Measurements from ENCODE around the gene SCN9A. TPM values are rescaled to one million over a fixed set of nuclear protein-coding genes. Genes with fewer than 3 reads are reported as not detected.

The SCN9A gene
- total RNA-seq, 6 donors from 2014 or later = 5.8 to 24.1 (median 9.8) TPM

- Histone ChIP-seq H3K27me3 (no peaks in the 10 kb centered on the region), H3K27ac (no peak overlapping the region), H3K4me1 (no peaks in the 10 kb centered on the region), H3K4me3 (no peak overlapping the region), H3K36me3 (peaks cover 0 to 7% (median 0%) of the 10 kb centered on the region in 4 donors), H3K9me3 (no peaks in the 10 kb centered on the region)
- DNase-seq = no peak
- ATAC-seq (ENCODE audit: low FRiP score in 2 of 2) = no peak
- WGBS, 2 donors = 75 to 80% methylated on average over 3 of the region's 3 CpGs
- no peak for TF ChIP-seq EP300 (IDR thresholded peaks at IDR 0.05)
- TF ChIP-seq, protein P1, sequence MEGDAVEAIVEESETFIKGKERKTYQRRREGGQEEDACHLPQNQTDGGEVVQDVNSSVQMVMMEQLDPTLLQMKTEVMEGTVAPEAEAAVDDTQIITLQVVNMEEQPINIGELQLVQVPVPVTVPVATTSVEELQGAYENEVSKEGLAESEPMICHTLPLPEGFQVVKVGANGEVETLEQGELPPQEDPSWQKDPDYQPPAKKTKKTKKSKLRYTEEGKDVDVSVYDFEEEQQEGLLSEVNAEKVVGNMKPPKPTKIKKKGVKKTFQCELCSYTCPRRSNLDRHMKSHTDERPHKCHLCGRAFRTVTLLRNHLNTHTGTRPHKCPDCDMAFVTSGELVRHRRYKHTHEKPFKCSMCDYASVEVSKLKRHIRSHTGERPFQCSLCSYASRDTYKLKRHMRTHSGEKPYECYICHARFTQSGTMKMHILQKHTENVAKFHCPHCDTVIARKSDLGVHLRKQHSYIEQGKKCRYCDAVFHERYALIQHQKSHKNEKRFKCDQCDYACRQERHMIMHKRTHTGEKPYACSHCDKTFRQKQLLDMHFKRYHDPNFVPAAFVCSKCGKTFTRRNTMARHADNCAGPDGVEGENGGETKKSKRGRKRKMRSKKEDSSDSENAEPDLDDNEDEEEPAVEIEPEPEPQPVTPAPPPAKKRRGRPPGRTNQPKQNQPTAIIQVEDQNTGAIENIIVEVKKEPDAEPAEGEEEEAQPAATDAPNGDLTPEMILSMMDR (IDR thresholded peaks at IDR 0.05) = no peak
- no peak for TF ChIP-seq POLR2A (IDR thresholded peaks at IDR 0.05)
- TF ChIP-seq POLR2AphosphoS5 (IDR thresholded peaks at IDR 0.05) = no peak
Observed at GRCh38 chr2:166406374-166406773, 30.6 kb upstream of the SCN9A start.

DNA sequence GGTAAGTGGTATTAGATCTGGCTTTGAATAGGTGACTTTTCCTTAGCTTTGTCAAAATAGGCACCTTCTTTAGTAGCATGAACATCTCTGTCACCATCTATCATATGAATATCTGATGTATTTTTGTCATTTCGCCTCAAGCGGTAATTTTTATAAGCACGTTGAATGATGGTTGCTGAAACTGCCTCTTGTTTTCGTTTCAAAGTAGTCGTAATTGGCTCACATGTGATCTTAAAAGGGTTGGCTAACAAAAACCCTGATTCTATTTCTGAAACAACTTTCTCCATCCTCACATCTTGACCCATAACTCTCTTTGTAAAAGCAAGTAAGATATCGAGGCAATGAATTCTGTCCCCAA lies 29.8 kb upstream of the SCN9A start:
- H3K4me1 ChIP-seq = no peaks in the 10 kb centered on the region
- no peaks in the 10 kb centered on the region for H3K27me3 ChIP-seq
- DNase-seq = no peak
- no peak for ATAC-seq (ENCODE audit: low FRiP score in 2 of 2)
- no peak overlapping the region for H3K27ac ChIP-seq
- no peak for TF ChIP-seq POLR2AphosphoS5 (IDR thresholded peaks at IDR 0.05)
- no peak for TF ChIP-seq POLR2A (IDR thresholded peaks at IDR 0.05)
- TF ChIP-seq, protein P1 (IDR thresholded peaks at IDR 0.05) = no peak
- TF ChIP-seq EP300 (IDR thresholded peaks at IDR 0.05) = no peak
- 90 to 92% methylated on average over 6 of the region's 6 CpGs for WGBS, 2 donors
- H3K36me3 ChIP-seq = peaks cover 0 to 7% (median 0%) of the 10 kb centered on the region in 4 donors
- no peak overlapping the region for H3K4me3 ChIP-seq
- H3K9me3 ChIP-seq = no peaks in the 10 kb centered on the region

DNA sequence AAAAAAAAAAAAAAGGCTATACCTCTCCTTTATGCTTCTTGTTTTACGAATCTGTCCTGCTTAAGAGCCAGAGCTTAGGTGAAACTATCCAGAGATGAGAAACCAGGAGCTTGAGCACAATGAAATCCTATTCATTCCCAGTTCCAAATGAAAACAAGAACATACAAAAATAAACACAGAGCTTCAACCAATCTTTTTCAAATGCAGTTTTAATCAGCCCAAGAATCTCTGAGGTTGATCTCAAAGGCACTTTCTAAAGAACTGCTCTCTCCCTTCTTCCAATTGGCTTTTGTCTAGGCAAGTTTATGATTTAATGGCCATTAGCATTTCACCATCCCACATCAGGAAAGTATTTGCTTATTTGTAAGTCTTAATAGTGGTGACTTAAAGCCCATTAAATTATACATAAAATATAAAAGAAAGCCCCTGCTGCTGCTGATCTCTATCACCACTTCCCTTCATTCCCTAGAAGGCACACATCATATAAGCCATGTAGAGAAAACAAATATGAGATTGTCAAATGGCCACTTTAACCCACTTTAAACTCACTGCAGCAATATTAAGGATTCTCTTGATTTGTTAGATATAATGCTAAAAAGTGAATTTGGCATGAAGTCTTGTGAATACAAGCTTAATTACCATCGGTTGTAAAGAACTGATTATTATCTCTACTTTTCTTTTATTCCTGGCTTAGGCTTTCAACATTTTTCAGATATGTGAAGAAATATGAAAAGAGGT lies 29.3 kb upstream of the SCN9A start:
- no peaks in the 10 kb centered on the region for H3K4me1 ChIP-seq
- no peak overlapping the region for H3K4me3 ChIP-seq
- DNase-seq = no peak
- no peak overlapping the region for H3K27ac ChIP-seq
- H3K27me3 ChIP-seq = no peaks in the 10 kb centered on the region
- ATAC-seq (ENCODE audit: low FRiP score in 2 of 2) = no peak
- no peaks in the 10 kb centered on the region for H3K9me3 ChIP-seq
- TF ChIP-seq EP300 (IDR thresholded peaks at IDR 0.05) (no peak), POLR2A (IDR thresholded peaks at IDR 0.05) (no peak), POLR2AphosphoS5 (IDR thresholded peaks at IDR 0.05) (no peak)
- TF ChIP-seq, protein P1 (IDR thresholded peaks at IDR 0.05) = no peak
- peaks cover 0 to 7% (median 0%) of the 10 kb centered on the region in 4 donors for H3K36me3 ChIP-seq
- 61 to 69% methylated on average over 2 of the region's 2 CpGs for WGBS, 2 donors

- H3K36me3 ChIP-seq = no peaks in the 10 kb centered on the region
- ATAC-seq (ENCODE audit: low FRiP score in 2 of 2) (no peak), DNase-seq (no peak)
- TF ChIP-seq POLR2AphosphoS5 (IDR thresholded peaks at IDR 0.05) = no peak
- TF ChIP-seq EP300 (IDR thresholded peaks at IDR 0.05) = no peak
- TF ChIP-seq, protein P1 (IDR thresholded peaks at IDR 0.05) = no peak
- TF ChIP-seq POLR2A (IDR thresholded peaks at IDR 0.05) = no peak
- H3K27me3 ChIP-seq = no peaks in the 10 kb centered on the region
- H3K4me1 ChIP-seq = no peaks in the 10 kb centered on the region
- H3K4me3 ChIP-seq = no peak overlapping the region
- WGBS, 2 donors = 100% methylated on average over 1 of the region's 1 CpG
- no peak overlapping the region for H3K27ac ChIP-seq
- no peaks in the 10 kb centered on the region for H3K9me3 ChIP-seq
Observed at GRCh38 chr2:166394245-166394644, 18.5 kb upstream of the SCN9A start.

- Histone ChIP-seq H3K27ac (no peak overlapping the region), H3K9me3 (no peaks in the 10 kb centered on the region), H3K4me3 (no peak overlapping the region), H3K27me3 (no peaks in the 10 kb centered on the region), H3K4me1 (no peaks in the 10 kb centered on the region), H3K36me3 (no peaks in the 10 kb centered on the region)
- TF ChIP-seq, protein P1 (IDR thresholded peaks at IDR 0.05) = no peak
- TF ChIP-seq POLR2AphosphoS5 (IDR thresholded peaks at IDR 0.05) = no peak
- no peak for TF ChIP-seq EP300 (IDR thresholded peaks at IDR 0.05)
- TF ChIP-seq POLR2A (IDR thresholded peaks at IDR 0.05) = no peak
- no peak for ATAC-seq (ENCODE audit: low FRiP score in 2 of 2)
- 74 to 76% methylated on average over 3 of the region's 3 CpGs for WGBS, 2 donors
- no peak for DNase-seq
Observed at GRCh38 chr2:166393008-166393407, 17.3 kb upstream of the SCN9A start.

Measured in upper lobe of left lung (tissue), 6 donors.